ENCODE measurements around the gene KIR2DL3.
"Not testable (repeated sequence)": the region's sequence is repeated elsewhere in the genome, so short reads cannot be mapped to it uniquely, and the experiment has no call there.

The KIR2DL3 gene

DNA sequence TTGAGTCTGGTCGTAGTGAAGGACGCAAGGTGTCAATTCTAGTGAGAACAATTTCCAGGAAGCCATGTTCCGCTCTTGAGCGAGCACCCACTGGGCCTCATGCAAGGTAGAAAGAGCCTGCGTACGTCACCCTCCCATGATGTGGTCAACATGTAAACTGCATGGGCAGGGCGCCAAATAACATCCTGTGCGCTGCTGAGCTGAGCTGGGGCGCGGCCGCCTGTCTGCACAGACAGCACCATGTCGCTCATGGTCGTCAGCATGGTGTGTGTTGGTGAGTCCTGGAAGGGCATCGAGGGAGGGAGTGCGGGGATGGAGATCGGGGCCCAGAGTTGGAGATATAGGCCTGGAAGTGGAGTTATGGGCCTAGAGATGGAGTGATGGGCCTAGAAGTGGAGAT is at the start of gene KIR2DL3:
KIR2DL3 (plus strand) TSS at position 208 of the 400 bp plus-strand sequence; CDS start at position 241, 33 bp downstream.
- DNase-seq (ENCODE audit: low read depth in 1 of 2, low spot score in 1 of 2), result not testable (repeated sequence)

- DNase-seq (ENCODE audit: low read depth in 1 of 2, low spot score in 1 of 2), result no peak
Observed at GRCh38 chr19:54691582-54692297, 46.6 kb upstream of the KIR2DL3 start.

GRCh38 chr19:54692298-54692615 is 46.1 kb upstream of the KIR2DL3 start:
- no peak for DNase-seq (ENCODE audit: low read depth in 1 of 2, low spot score in 1 of 2)

DNA sequence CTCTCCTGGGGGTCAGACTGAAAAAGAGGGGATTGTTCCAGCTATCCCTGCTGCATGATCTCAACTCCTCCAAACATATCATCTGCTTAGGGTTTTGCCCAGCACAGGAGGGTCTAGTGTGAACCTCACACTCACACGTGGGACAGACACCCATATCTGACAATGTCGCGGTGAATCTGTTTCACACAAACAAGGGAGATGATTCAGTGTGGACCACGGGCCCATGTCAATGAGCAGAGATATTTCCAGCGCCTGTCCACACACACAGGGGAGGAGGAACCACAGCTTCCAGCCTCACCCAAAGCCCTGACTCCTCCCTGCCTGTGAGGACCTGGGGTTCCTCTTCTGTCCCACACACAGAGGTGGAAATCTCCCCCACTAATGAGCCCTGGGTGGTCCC is 43.7 kb upstream of the KIR2DL3 start:
- no peak for DNase-seq (ENCODE audit: low read depth in 1 of 2, low spot score in 1 of 2)

DNA sequence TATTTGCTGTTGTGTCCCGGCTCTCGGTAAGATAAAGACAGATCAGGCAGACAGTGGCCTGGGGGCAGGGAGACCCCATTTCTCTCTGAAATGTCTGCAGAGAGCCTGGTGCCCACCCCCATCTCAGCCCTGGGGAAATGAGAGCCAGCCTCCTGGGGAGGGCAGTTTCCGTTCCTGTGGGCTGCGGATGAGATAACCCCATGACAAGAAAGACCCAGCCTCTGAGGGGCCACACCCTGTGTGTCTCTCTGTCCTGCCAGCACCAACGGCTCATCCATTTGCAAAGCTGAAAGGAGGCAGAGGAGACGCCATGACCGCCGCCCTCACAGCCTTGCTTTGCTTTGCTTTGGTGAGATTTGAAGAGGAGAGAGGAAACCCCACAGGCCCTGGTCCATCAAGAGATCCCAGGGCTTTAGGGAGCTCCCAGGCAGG is 42.2 kb upstream of the KIR2DL3 start:
- no peak for DNase-seq (ENCODE audit: low read depth in 1 of 2, low spot score in 1 of 2)

DNA sequence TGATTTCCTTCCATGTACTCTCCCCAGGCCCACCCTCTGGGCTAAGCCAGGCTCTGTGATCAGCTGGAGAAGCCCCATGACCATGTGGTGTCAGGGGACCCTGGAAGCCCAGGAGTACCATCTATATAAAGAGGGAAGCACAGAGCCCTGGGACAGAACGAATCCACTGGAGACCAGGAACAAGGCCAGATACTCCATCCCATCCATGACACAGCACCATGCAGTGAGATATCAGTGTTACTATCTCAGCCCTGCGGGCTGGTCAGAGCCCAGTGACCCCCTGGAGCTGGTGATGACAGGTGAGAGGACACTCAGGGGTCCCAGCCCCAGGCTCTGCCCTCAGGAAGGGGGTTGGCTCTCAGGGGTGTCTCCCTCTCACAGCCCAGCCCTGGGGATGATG is 41.5 kb upstream of the KIR2DL3 start:
- DNase-seq (ENCODE audit: low read depth in 1 of 2, low spot score in 1 of 2), result no peak

DNA sequence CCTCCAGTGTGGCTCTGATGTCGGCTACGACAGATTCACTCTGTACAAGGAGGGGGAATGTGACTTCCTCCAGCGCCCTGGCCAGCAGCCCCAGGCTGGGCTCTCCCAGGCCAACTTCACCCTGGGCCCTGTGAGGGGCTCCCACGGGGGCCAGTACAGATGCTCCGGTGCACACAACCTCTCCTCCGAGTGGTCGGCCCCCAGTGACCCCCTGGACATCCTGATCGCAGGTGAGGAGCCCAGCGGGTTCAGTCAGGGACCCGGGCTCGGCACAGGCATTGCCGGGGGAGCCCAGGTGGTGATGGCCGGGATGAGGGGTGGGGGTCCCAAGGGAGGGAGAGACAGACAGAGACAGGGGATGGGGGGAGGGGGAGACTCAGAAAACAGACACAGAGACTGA is 40.6 kb upstream of the KIR2DL3 start:
- DNase-seq (ENCODE audit: low read depth in 1 of 2, low spot score in 1 of 2), result not testable (repeated sequence)

DNA sequence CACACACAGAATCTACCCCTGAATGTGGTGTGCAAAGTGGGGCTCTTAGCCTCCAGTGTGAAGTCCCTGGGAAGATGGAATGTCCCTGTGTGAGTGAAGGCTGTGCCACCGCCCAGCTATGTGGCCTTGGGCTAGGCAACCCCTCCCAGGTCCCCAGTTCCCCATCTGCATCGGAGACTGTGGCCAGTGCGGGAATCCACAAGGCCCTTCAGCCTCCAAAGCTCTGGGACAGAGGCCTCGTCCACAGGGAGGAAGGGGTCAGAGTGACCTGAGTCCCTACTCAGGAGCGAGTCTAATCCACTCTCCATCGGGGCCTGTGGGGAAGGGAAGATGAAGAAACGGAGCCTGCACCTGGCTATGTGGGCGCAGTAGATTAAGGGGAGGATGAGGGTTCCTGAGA is 33.4 kb upstream of the KIR2DL3 start:
- DNase-seq (ENCODE audit: low read depth in 1 of 2, low spot score in 1 of 2), result no peak

GRCh38 chr19:54707962-54708361 is 30.4 kb upstream of the KIR2DL3 start:
- DNase-seq (ENCODE audit: low read depth in 1 of 2, low spot score in 1 of 2), result no peak

- no peak for DNase-seq (ENCODE audit: low read depth in 1 of 2, low spot score in 1 of 2)
Observed at GRCh38 chr19:54708781-54709180, 29.5 kb upstream of the KIR2DL3 start.

- no peak for DNase-seq (ENCODE audit: low read depth in 1 of 2, low spot score in 1 of 2)
Observed at GRCh38 chr19:54709212-54709948, 28.9 kb upstream of the KIR2DL3 start.

- not testable (repeated sequence) for DNase-seq (ENCODE audit: low read depth in 1 of 2, low spot score in 1 of 2)
Observed at GRCh38 chr19:54709956-54710355, 28.4 kb upstream of the KIR2DL3 start.

DNA sequence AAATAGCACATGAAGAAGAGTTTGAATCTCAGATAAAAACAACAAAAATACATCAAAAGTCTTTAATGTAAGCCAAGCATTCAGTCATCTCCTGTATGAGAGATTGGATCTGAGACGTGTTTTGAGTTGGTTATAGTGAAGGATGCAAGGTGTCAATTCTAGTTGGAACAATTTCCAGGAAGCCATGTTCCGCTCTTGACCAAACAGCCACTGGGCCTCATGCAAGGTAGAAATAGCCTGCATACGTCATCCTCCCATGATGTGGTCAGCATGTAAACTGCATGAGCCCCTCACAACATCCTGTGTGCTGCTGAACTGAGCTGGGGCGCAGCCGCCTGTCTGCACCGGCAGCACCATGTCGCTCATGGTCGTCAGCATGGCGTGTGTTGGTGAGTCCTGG is 14.2 kb upstream of the KIR2DL3 start, which contains the start of gene KIR3DL3:
KIR3DL3 (plus strand) TSS at position 301 of the 400 bp plus-strand sequence; CDS start at position 356, 55 bp downstream.
- no peak for DNase-seq (ENCODE audit: low read depth in 1 of 2, low spot score in 1 of 2)

- DNase-seq (ENCODE audit: low read depth in 1 of 2, low spot score in 1 of 2), result no peak
Observed at GRCh38 chr19:54724644-54725043, 13.7 kb upstream of the KIR2DL3 start.

DNA sequence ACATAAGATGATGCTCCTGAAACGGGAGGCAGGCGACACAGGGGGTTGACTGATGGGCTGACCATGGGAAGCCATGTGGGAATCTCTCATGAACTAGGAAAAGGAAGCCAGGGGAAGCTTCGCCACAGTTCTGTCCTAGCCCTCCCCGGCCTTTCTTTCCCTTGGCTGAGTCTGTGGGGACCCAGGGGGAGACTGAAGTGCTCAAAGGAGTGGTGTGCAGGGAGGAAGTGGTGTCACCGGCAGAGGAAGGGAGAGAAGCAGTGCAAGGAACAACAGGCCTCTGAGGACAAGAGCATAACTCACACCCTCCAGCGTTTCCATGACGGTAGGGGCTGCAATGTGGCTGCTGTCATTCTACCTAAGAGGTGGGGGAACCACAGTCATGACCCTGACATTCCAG is 13.0 kb upstream of the KIR2DL3 start:
- DNase-seq (ENCODE audit: low read depth in 1 of 2, low spot score in 1 of 2), result no peak

DNA sequence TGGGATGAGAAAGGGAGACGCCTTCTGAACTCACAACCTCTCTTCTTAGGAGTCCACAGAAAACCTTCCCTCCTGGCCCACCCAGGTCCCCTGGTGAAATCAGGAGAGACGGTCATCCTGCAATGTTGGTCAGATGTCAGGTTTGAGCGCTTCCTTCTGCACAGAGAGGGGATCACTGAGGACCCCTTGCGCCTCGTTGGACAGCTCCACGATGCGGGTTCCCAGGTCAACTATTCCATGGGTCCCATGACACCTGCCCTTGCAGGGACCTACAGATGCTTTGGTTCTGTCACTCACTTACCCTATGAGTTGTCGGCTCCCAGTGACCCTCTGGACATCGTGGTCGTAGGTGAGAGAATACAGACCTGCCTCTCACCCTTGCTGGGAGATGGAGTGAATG is 10.8 kb upstream of the KIR2DL3 start:
- DNase-seq (ENCODE audit: low read depth in 1 of 2, low spot score in 1 of 2), result no peak

GRCh38 chr19:54728167-54728566 is 10.1 kb upstream of the KIR2DL3 start:
- DNase-seq (ENCODE audit: low read depth in 1 of 2, low spot score in 1 of 2), result no peak

GRCh38 chr19:54729416-54730188 is 8.7 kb upstream of the KIR2DL3 start:
- DNase-seq (ENCODE audit: low read depth in 1 of 2, low spot score in 1 of 2), result no peak

DNA sequence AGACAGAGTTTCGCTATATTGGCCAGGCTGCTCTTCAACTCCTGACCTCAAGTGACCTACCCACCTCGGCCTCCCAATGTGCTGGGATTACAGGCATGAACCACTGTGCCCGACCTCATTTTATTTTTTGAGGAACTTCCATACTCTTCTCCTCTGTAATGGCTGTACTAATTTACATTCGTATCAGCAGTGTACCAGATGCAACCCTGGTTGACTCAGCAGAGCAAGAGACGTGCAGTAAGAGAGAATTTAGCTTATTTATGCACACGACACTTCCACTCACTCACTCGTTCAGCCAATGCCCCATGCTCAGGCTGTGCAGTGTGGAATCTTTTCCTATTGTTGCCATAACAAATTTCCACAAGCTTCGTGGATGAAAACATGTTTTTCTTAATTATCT is 7.1 kb upstream of the KIR2DL3 start:
- no peak for DNase-seq (ENCODE audit: low read depth in 1 of 2, low spot score in 1 of 2)

DNA sequence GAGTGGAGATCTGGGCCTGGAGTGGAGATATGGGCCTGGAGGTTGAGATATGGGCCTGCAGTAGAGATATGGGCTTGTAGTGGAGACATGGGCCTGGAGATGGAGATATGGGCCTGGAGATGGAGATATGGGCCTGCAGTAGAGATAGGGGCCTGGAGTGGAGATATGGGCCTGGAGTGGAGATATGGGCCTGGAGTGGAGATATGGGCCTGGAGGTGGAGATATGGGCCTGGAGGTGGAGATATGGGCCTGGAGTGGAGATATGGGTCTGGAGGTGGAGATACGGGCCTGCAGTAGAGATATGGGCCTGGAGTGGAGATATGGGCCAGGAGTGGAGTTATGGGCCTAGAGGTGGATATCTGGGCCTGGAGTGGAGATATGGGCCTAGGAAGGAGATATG is 402 bp downstream of the KIR2DL3 start:
- no peak for DNase-seq (ENCODE audit: low read depth in 1 of 2, low spot score in 1 of 2)

DNA sequence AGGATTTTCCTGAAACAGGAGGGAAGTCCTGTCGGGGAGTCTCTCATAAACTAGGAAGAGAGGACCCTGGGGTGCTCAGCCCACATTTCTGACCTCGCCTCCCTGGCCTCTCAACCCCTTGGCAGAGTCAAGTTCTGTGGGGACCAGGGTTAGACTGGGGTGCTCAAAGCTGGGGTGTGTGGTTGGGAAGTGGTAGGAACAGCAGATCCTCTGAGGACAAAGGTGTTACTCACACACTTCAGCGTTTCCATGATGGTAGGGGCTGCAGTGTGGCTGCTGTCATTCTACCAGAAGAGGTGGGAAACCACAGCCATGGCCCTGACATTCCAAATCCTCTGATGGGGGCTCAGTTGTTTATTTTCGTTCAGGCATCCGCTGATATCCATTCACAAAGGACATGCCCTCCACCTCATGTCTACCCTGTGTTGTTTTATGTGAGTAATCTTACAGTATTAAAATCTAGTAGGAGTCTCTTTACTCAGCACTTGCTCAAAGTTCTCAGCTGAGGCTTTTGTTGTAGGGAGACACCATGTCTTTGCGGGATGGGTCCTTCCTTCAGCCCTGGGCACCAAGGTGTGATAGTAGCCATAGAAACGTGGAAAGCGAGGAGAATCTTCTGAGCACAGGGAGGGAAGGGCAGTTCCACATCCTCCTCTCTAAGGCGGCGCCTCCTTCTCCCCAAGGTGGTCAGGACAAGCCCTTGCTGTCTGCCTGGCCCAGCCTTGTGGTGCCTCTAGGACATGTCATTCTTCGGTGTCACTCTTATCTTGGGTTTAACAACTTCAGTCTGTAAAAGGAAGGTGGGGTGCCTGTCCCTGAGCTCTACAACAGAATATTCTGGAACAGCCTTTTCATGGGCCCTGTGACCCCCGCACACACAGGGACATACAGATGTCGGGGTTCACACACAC is 1.5 kb downstream of the KIR2DL3 start:
- DNase-seq (ENCODE audit: low read depth in 1 of 2, low spot score in 1 of 2), result no peak

Data from stimulated activated CD4-positive, alpha-beta T cell treated with anti-CD3 and anti-CD28 coated beads, Interleukin-15, amount 100 ng/mL, for 1 hour (primary cell).